CD4-positive, alpha-beta T cell treated with Interleukin-15 for 1 hour (primary cell): Measurements from ENCODE around the gene SASH3.
A peak's percentile ranks its signal among the peaks of the same experiment; 100 is the strongest.

Experiments used
- DNase-seq: peaks from one replicate; pipeline ENCODE4 v3.0.0-alpha.2; 2020

Gene SASH3

DNA sequence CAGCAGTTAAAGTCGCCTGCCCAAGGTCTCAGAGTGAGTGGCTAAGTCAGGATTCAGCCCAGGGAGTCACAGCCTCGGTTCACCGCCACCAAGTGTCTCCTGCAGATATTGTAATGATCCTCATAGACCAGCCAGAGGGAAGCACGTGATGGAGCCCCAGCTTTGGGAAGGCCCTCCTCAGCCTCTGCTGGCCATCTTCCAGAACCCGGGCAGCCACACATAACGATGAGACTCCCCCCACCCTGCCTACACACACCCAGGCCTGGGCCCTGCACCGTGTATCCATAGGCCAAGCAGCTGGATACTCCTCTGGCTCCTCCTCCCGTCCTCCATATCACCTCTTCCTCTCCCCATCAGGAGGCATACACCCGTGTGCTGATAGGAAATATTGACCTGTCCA, 19.6 kb upstream of the SASH3 start:
- DNase-seq = no peak

GRCh38 chrX:129760981-129761380, 18.8 kb upstream of the SASH3 start:
- no peak for DNase-seq

- DNase-seq = no peak
These were observed 18.2 kb upstream of the SASH3 start for GRCh38 chrX:129761596-129761995.

- DNase-seq = no peak
These were observed 17.3 kb upstream of the SASH3 start for GRCh38 chrX:129762448-129762847.

GRCh38 chrX:129763666-129764065, 16.1 kb upstream of the SASH3 start:
- DNase-seq = no peak

- no peak for DNase-seq
These were observed 11.6 kb upstream of the SASH3 start for GRCh38 chrX:129768186-129768585.

GRCh38 chrX:129768586-129769466, 10.9 kb upstream of the SASH3 start:
- DNase-seq = no peak

GRCh38 chrX:129769467-129770154, 10.1 kb upstream of the SASH3 start:
- peak; percentile 89 for DNase-seq

- DNase-seq = no peak
These were observed 8.3 kb upstream of the SASH3 start for GRCh38 chrX:129771266-129771995.

DNA sequence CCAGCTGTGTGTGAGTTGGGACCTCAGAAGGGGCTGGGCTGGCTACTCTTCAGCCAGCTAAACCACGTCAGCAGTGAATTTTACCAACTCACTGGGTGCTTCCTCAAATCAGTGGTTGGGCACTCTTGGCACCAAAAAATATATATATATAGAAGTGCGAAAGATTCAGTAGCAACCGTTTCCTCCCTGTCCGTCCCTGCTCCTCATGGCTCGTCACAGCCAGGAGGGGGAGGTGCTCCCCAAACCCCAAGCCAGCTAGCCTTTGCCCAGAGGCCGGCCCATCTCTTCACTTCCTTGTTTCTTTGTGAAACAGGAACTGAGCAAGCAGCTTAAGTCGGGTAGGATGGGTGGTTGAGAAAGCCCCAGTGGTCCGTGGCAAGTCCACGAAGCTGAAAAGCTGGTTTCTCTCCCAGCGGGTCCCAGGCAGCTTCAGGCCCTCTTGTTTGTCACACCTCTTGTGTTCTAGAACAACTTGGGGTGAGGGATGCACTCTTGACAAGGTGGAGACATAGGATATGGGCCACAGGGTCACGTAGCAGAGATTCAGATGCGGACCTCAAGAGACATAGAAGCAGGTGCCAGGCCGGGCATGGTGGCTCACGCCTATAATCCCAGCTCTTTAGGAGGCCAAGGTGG, 6.8 kb upstream of the SASH3 start:
- DNase-seq = peak; percentile 92

DNA sequence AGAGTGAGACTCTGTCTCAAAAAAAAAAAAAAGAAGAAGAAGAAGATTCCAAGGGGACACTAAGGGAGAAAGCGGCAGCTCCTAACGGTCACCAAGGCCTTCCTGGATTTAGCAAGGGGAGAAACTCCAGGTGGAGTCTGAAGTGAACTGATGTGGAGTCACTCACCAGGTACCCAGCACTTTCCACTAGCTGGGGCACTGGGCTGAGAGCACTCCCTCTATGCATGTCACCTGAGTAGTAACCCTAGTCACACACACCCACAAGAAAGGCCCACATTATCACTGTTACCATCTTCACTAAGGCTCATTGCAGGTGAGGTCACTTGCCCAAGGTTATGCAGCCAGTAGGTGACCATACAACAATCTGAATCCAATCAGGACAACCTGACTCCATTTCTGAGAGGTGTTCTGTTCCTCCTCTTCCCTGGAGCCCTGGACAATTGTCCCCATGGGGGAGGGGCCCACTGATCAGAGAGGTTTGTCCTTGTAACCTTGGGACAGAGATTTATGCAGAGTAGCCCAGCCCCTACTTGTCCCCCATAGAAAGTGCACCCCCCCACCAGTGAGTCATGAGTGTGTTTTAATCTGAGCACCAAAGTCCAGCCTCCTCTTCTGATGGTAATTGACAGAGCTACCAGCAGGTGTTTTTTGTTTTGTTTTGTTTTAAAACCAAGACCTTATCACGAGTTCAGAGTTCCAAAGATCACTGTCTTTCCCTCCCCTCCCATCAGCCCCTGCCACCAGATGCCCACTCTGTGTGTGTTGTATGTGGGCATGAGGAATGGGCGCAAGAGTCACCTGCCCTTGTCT, 5.9 kb upstream of the SASH3 start:
- no peak for DNase-seq

DNA sequence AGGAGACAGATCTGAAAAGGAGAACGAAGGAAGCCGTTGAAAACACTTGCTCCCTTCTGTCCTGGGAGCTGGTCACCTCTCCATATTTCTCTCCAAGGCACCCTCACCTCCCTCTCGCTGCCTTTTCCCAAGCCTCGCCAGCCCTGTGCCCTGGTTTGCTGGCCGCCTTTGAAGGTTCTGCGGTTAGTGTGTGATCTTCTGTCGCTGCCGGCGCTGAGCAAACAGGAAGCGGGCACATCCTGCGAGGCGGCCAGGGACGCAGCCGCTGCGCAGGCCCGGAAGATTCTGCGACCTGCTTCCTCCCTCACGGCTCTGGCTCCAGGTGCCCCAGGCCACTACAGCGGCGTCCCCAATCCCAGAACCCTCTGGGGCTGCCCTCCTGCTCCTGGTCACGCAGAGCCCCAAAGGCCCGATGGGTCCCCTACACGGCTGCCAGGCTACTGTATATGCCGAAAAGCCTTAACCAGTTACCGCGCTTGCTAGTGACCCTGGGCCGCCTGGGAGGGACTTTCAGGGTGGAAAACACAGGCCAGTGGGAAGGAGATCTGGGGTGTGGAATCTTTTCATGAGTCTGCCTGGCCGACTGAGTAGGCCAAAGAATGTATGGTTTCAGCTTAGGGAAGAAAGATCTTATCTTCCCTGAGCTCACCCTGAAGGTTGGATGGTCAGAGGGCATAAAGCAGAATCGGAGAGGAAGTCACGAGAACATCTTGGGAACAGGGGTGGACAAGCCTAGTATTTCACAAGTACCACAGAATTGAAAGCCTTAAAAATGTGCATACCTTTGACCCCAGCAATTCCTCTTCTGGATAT, 2.3 kb upstream of the SASH3 start:
- DNase-seq = peak; percentile 80

GRCh38 chrX:129779086-129779672, 570 bp upstream of the SASH3 start:
- DNase-seq = no peak

DNA sequence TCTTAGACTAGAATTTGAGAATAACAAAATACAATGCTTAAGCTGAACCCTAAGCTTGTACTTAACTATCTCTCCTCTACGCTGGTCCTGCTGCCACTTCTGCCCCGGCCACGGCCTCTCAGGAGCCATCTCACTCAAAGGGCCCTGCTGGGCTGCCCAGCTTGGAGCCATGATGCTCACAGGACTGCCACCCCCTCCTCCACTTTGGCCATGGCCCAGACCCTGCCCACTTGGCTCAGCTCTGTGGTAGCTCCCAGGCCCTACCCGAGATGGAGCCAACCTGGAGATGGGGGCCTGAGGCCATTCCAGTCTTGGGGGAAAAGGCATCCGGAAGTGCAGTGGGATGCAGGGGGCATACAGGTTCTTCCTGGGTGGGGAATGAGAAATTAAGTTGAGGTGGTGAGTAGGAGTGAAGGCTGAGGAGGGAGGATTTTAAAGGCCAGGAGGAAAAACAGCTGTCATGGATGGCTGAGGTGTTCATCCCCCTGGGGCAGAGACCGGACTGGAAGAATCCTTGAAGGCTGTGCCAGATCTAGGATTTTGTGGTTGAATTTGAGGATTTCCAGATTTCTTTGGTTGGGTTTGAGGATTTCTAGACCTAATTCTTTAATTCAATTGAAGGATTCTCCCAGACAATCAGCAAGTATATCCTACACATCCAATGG, 824 bp downstream of the SASH3 start:
- DNase-seq = no peak

DNA sequence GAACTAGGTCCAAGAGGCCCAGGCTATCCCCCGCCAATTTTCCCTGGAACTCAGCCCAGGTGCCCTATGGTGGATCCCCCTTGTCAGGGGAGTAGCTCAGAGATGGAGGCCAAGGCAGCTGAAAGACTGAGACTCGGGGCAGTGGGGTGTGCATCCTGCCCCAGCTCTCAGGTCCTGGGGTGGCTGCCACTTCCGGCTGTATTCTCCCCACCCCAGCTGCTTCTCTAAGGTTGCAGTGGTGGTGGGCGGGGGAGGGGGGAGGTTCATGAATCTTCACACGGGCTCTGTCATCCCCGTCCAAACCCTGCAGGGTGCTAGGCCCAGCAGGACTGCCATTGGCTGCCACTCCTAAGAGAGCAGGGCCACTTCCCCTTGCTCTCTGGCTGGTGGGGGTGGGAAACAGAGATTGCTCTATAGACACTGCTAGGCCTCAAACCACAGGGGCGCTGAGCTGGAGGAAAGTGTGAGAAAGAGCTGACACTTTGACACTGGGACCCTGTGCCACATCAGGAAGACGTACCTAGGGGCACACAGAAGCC, 1.5 kb downstream of the SASH3 start:
- peak; percentile 93 for DNase-seq

- no peak for DNase-seq
These were observed 2.1 kb downstream of the SASH3 start for GRCh38 chrX:129781680-129782495.

DNA sequence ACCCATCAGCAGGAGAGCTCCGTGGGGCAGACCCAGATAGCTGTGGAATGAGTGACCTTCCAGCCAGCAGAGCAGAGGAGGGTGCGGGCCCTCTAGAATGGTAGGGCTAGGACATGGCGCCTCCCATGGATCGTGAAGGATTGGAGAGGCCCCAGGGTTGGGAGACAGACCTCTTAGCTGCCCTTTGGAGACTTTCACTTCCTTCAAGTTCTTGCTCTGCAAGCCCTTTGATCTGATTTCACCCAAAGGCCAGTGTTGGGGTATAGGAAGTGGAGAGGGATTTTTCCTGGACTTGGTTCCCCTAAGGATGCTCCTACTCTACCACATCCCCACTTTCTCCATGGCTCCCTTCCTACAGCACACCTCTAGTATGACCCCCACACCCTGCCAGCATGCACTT, 3.0 kb downstream of the SASH3 start:
- DNase-seq = no peak

GRCh38 chrX:129783291-129783713, 3.6 kb downstream of the SASH3 start:
- no peak for DNase-seq

- DNase-seq = no peak
These were observed 4.6 kb downstream of the SASH3 start for GRCh38 chrX:129784371-129784770.
